ENCODE results near the gene LEMD1. TPM values are rescaled to one million over a fixed set of nuclear protein-coding genes. Genes with fewer than 3 reads are reported as not detected.
A peak's percentile ranks its signal among the peaks of the same experiment; 100 is the strongest.

Gene LEMD1
- total and polyA plus RNA-seq, 3 donors from 2014 or later = 35.2 to 83.2 (median 71.1) TPM

GRCh38 chr1:205448540-205449253 lies 26.8 kb upstream of the LEMD1 start:
- no peak for DNase-seq
- 72 to 85% methylated on average over 3 to 6 of the region's 6 CpGs for WGBS, 2 donors
- peaks cover 61% of the 10 kb centered on the region for H3K4me1 ChIP-seq
- peak overlapping the region in 1 of 2 donors; percentile 62 for H3K4me3 ChIP-seq
- no peaks in the 10 kb centered on the region for H3K27me3 ChIP-seq
- H3K36me3 ChIP-seq (ENCODE audit: low read depth, missing control alignments) = no peaks in the 10 kb centered on the region
- TF ChIP-seq POLR2A (IDR thresholded peaks at IDR 0.05) (no peak), CTCF (IDR thresholded peaks at IDR 0.05) (no peak)
- peak overlapping the region; percentile 41 to 73 for H3K27ac ChIP-seq
- intact Hi-C loops (cut with DNase I; ENCODE audit: low total_unique reads) = no loop called here
- H3K9me3 ChIP-seq = no peaks in the 10 kb centered on the region

DNA sequence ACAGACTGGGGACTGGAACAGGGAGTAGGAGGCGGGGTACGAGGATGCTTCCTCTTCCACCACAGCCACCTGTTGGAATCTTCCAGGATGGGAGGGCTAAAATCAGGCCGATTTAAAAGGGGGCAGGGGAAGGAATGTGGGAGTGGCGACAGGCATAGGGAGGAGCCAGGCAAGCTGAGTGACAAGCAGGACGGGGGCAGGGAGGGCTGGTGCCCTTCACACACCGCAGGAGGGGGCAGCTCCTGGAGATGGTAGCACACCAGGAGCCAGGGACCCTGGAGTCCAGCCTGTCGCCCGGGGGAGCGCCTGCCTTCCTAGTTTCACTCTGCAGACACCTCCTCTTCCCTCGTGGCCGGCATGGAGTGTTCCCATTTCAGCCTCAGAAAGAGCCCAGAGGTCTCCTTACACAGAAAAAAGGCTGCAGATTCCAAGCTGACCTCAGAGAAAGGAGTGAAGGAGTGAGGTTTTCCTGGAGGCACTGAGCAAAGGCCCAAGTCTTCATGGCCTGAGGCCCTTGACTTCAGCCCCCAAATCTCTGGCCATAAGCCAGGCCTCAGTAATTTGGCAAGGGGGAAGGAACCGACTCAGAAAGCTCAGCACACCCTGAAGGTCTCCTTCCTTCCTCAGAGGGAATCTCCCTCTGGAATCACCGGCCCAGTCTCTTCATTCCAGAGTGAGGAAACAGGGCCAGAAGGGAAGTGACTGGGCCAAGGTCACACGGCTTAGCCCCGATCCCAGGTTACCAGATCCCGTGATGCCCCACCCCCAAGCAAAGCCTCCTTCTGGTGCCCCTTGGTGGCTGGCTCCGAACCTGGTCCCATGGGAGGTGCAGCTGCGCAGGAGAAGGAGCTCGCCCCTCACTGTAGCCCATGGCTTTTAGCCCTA lies 25.8 kb upstream of the LEMD1 start:
- peaks cover 59% of the 10 kb centered on the region for H3K4me1 ChIP-seq
- WGBS, 2 donors = 38 to 55% methylated on average over 18 to 19 of the region's 19 CpGs
- H3K4me3 ChIP-seq = peak overlapping the region in 1 of 2 donors; percentile 62
- peak; percentile 82 for DNase-seq
- no peaks in the 10 kb centered on the region for H3K36me3 ChIP-seq (ENCODE audit: low read depth, missing control alignments)
- H3K27me3 ChIP-seq = no peaks in the 10 kb centered on the region
- peak overlapping the region; percentile 41 to 73 for H3K27ac ChIP-seq
- intact Hi-C loops (cut with DNase I; ENCODE audit: low total_unique reads) = no loop called here
- TF ChIP-seq CTCF (IDR thresholded peaks at IDR 0.05) (no peak), POLR2A (IDR thresholded peaks at IDR 0.05) (no peak)
- H3K9me3 ChIP-seq = no peaks in the 10 kb centered on the region

- peaks cover 58% of the 10 kb centered on the region for H3K4me1 ChIP-seq
- H3K27me3 ChIP-seq = no peaks in the 10 kb centered on the region
- WGBS, 2 donors = 42 to 47% methylated on average over 6 to 9 of the region's 9 CpGs
- TF ChIP-seq POLR2A (IDR thresholded peaks at IDR 0.05) (no peak), CTCF (IDR thresholded peaks at IDR 0.05) (no peak)
- H3K36me3 ChIP-seq (ENCODE audit: low read depth, missing control alignments) = no peaks in the 10 kb centered on the region
- H3K4me3 ChIP-seq = no peak overlapping the region
- H3K27ac ChIP-seq = peak overlapping the region in 1 of 2 donors; percentile 36
- DNase-seq = peak; percentile 24
- intact Hi-C loops (cut with DNase I; ENCODE audit: low total_unique reads) = no loop called here
- H3K9me3 ChIP-seq = no peaks in the 10 kb centered on the region
Observed at GRCh38 chr1:205446828-205447227, 25.0 kb upstream of the LEMD1 start.

DNA sequence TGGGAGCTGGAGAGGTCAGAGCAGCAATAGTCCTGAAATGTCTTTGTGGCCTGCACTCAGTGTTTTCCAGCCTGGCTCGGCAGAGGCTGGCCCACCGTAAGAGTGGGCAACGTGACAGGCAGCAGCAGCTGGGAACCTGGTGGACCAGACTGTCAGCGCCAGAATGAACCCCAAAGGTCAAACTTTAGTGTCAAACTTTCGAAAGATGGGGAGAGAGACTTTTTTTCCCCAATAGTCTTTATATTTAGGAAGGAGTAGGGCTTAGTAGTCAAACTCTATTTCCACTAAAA lies 23.7 kb upstream of the LEMD1 start:
- H3K9me3 ChIP-seq = no peaks in the 10 kb centered on the region
- intact Hi-C loops (cut with DNase I; ENCODE audit: low total_unique reads) = no loop called here
- H3K36me3 ChIP-seq (ENCODE audit: low read depth, missing control alignments) = no peaks in the 10 kb centered on the region
- TF ChIP-seq CTCF (IDR thresholded peaks at IDR 0.05) (no peak), POLR2A (IDR thresholded peaks at IDR 0.05) (no peak)
- no peak overlapping the region for H3K4me3 ChIP-seq
- WGBS, 2 donors = 50 to 53% methylated on average over 5 of the region's 5 CpGs
- peaks cover 56% of the 10 kb centered on the region for H3K4me1 ChIP-seq
- H3K27me3 ChIP-seq = no peaks in the 10 kb centered on the region
- DNase-seq = no peak
- no peak overlapping the region for H3K27ac ChIP-seq
